CD4-positive, alpha-beta T cell treated with Interleukin-17A for 4 hours (primary cell): ENCODE results near the gene GOLGA6L7.
"Not testable (repeated sequence)": the region's sequence is repeated elsewhere in the genome, so short reads cannot be mapped to it uniquely, and the experiment has no call there.

ENCODE experiments used
- DNase-seq: peaks from one replicate; pipeline ENCODE4 v3.0.0-alpha.2; 2020; ENCODE audit warnings: mixed read lengths

Gene GOLGA6L7

DNA sequence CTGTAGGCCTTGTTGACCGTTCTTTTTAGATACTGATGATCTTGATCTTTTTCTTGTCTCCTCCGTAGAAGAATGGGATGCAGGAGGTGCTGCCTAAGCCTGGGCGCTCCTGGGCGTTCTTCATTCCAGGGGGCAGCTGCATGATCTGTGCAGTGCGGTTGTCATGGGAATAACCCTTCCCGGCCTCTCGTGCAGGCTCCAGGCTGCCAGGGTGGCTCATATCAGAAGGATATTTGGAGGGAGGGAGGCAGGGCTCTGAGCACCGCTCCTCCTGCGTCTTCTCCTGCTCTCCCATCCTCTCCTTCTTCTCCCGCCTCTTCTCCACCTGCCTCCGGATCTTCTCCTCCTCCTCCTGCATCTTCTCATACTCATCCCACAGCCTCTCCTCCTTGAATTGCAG is 6.2 kb downstream of the GOLGA6L7 start:
- not testable (repeated sequence) for DNase-seq

DNA sequence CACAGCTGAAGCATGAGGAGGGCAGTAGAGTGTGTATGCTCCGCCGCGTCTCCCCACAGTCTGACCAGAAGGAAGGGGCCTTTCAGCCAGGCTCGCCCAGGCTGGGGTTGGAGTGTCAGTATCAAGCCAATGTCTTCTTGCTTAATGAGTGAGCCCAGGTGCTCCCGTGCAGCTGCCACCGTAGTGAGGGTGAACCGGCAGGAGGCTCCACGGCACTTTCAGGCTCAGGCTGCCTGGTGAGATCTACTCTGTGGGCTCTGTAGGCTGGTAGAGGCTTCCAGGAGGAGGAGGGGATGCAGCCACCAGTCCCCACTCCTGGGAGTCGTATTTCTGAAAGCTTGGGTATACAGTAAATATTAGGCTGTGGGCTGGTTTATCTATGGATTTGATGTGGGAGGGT is 8.2 kb downstream of the GOLGA6L7 start:
- DNase-seq = not testable (repeated sequence)

DNA sequence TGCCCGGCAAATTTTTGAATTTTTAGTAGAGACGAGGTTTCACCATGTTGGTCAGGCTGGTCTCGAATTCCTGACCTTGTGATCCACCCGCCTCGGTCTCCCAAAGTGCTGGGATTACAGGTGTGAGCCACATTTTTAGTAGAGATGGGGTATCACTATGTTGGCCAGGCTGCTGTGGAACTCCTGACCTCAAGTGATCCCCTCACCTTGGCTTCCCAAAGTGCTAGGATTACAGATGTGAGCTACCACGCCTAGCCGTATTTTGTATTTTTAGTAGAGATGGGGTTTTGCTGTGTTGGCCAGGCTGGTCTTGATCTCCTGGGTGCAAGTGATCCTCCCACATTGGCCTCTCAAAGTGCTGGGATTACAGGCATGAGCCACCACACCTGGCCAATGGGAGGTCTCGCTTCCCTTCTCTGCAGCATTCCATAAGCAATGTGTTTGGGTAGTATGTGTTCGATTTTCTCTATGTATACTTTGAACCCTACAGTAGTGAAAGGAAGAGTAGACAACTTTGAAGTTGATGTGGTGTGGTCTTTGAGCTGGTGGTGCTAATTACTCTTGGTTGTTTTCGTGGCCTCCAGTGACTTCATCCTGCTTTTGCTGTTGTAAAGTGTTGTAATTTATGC is 13.4 kb downstream of the GOLGA6L7 start:
- DNase-seq = not testable (repeated sequence)

DNA sequence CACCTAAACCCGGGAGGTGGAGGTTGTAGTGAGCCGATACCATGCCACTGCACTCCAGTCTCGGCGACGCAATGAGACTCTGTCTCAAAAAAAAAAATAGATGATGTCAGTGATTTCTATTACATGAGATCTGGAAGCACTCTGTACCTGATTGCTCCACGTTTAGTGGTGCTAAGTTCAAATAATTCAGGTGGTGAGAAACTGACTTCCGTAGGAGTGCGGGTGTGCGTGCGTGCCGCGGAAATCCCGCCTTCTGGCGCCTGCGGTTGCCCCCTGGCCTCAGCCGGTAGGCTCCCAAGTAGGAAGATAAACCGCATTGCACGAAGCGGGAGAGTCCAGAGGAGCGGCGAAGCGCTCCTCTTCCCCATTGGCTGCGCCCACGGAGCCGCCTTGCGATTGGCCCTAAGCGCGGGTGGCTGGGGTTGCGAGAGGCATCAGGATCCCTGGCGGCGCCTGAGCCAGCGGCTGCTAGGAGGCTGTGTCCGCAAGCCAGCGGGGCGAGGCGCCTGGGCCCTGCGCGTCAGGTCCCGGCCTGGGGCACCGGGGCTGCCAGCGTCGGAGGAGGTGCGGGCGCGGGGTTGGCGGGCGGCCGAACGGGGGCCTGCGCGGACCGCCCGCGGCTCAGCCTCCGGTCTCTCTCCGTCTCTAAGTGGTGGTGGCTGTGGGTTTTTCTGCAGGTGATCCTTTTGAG is 16.4 kb downstream of the GOLGA6L7 start:
- DNase-seq = peak; percentile 79

DNA sequence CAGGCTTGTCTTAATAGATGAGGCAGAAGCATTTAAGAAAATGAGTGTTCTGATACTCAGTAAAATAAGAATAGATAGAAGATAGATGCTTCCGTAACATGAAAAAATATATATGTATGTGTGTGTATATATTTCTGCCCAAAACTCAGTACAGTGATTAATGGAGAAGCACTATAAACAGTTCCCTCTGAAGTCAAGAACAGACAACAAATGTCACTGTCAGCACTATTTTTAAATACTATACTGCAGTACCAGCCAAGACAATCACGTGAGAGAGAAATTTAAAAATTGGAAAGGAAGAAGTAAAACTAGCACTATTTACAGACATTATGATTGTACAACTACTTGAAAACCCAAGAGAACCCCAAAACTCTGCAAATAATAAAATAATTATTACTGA is 27.0 kb downstream of the GOLGA6L7 start:
- not testable (repeated sequence) for DNase-seq

DNA sequence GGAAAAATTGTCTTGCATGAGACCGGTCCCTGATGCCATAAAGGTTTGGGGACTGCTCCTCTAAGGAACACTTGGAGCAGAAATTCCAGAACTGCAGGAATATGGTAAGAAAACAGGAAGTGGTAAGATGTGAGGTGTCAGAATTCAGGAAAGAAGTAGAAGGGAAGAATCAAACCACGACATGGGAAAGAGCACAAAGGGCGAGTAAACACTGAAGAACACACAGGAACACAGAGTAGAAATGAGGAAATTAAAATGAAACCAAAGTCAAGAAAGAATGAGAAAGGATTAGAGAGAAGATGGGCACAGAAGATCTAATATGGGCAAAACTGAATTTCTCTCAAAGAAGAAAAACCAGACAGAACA is 28.5 kb downstream of the GOLGA6L7 start:
- DNase-seq = not testable (repeated sequence)

DNA sequence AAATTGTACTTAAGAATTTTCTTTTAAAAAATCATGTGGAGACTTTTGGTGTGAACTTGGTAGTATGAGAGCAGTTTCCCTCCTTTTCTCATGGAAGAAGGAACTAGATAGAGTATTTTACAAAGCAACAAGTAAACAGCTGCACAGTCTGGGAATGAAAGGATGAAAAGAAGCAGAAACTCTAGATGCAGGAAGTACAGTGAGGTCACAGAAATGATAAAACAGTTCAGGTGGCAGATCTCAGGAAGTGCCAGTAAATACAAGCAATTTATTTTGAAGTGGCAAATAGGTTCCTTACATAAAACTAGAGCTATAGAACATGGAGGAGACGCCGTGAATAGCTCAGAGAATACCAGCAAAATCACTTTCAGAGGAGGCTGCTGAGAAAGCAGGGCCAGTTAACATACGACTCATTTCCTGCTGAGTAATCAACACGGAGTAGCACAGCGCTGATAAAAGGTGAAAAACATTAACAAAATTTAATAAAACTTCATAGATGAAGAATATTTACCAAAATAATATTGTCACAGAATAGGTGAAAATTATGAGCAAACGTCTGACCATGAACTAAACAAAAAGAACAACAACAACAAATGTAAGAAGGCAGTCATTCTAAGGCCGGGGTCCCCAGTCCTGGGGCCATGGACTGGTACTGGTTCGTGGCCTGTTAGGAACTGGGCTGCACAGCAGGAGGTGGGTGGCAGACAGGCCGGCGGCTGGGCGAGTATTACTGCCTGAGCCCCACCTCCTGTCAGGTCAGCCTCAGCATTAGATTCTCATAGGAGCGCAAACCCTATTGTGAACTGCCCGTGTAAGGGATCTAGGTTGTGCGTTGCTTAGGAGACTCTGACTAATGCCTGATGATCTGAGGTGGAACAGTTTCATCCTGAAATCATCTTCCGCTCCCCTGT is 29.2 kb downstream of the GOLGA6L7 start:
- peak; percentile 11 for DNase-seq

DNA sequence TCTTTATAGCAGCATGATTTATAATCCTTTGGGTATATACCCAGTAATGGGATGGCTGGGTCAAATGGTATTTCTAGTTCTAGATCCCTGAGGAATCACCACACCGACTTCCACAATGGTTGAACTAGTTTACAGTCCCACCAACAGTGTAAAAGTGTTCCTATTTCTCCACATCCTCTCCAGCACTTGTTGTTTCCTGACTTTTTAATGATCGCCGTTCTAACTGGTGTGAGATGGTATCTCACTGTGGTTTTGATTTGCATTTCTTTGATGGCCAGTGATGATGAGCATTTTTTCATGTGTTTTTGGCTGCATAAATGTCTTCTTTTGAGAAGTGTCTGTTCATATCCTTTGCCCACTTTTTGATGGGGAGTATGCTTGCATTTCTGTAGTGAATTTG is 30.3 kb downstream of the GOLGA6L7 start:
- not testable (repeated sequence) for DNase-seq

DNA sequence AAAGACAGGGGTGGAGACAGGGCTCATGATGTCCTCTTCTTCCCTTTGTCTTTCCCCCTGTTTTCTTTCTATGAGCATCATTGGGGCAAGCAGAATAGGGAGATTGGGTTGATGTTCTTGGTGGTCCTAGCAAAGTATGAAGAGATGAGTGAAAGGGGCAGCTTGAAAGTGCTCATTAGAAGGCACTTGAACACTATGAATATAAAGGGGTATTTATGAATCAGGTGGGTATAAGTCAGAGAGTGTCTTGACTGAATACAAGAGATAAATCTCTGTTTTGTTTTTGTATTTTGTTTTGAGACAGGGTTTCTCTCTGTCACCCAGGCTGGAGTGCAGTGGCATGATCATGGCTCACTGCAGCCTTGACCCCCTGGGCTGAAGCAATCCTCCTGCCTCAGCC is 34.4 kb downstream of the GOLGA6L7 start:
- DNase-seq = not testable (repeated sequence)

DNA sequence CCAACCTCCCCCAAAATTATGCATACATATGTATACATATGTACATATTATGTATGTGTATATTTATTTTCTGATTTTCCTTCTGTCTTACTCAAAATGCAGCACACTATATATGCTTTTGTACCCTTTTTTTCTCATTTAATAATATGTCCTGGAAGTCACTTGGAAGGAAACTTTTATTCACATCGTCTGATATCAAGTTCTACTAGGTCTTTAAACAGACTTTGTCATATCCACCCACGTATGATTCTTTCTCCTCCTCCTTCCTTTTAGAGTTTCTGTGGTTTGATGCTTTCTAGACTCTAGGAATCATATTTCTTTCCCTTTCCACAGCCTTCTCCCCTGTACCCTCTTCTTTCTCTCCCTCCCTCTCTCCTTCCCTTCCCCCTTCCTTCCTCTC is 35.1 kb downstream of the GOLGA6L7 start:
- DNase-seq = not testable (repeated sequence)

DNA sequence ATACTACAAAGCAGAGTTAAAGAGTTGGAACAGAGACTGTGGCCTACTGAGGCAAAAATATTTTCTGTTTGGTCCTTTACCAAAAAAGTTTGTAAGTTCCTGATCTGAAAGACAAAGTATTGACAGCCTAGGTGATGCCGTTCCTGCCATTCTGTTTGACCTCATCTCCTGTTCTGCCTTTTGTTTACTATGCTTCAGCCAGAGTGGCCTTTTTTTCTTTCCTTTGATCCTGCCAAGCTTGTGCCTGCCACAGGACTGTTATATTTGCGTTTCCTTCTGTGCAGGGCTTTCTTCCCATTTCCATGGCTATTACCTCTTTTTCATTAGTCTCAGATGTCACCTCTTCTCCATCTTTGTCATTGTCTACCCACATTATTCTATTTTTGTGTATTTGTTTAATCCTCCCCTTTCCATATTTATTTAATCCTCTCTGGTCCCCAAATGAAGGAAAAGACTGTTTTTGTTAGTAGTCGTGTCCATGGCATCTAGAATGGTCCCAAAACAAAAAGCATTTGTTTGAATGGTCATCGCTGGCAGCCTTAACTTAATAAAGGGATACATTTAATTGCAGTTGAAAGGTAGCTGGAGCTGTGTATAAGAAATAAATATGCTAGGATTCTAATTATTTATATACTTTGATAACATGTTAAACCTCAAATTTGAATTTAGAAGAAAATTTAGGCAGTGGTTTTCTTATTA is 36.4 kb downstream of the GOLGA6L7 start:
- DNase-seq = not testable (repeated sequence)

DNA sequence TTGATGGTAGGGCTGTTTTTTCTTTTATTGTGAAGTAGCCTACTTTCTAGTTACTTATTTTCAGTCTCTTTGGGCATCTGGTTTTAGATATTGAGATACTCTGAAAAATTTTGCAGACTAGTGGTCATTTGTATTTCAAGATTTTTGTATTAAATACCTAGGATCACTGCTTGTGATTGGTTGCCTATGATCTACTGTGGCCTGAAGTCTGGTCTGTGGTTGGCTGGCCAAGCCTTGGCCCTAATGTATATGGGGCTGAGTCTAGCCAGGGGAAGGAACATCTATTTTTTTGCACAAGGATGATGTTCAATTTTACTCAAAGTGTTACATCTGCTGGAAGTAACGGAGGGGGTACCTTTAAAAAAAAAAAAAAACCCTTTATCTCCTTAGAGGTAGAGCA is 38.0 kb downstream of the GOLGA6L7 start:
- DNase-seq = not testable (repeated sequence)

DNA sequence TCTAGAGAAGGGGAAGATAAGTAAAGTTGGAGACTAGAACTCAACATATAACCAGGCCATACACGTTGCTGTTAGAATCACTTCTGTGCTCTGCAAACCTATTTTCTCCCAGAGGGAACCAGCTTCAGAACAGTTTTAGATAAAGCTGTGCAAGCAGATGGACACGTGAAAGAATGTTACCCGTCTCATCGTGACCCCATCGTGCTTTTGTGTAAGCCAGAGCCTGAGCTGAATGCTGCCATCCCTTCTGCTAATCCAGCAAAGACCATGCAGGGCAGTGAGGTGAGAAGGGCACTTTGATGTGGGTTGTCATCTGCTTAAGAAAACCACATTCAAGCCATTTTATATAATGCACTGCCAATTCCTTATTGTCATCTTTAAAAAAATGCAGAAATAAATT is 40.3 kb downstream of the GOLGA6L7 start:
- not testable (repeated sequence) for DNase-seq

DNA sequence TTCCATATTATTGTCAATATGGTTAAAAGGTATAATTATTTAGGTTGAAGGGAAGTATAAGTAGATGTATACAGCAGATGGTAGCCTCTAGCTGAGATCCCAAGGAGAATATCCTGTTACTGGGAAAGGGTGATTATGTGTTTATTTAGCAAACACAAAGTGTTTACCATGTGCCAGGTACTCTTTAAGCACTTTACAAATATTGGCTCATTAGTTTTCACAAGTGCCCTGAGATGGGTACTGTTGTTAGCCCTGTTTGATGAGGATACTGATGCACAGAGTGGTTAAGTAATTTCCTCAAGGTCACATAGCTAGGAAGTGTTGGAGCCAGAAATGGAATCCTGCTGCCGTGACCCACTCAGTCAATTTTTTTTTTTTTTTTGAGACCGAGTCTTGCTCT is 48.1 kb downstream of the GOLGA6L7 start:
- not testable (repeated sequence) for DNase-seq

DNA sequence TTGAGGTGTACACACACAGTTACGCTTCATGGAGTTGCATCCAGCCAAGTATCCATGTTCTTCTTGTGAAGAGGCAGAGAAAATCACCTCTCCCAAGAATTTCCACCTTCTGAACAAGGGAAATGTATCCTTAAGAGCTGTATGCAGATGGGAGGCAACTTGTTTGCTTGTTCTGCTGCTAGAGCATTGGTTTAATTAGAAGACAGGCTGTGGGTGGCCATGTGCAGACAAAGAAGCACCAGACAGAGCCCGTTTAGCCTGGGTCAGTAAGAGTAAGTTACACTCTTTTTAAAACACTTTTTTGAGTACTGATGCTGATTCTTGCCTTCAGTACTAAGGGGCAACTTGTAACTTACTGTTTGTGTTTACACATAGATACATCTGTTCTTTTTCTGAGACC is 50.2 kb downstream of the GOLGA6L7 start:
- DNase-seq = not testable (repeated sequence)

DNA sequence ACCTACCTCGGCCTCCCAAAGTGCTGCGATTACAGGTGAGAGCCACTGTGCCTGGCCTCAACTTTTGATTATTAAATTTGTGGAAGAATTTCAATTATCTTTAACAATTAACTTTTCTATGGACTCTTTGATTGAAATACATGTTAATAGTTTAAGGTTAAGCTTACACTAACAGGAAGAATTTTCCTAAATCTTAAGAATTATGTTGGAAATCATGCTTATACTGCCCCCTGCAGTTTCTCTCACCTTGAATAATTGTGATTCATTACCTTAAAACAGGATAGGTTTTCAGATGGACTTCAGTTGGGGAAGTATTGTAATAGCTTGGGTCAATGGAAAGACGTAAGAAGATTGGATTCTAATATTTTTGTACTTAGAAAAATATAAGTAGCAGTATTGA is 54.2 kb downstream of the GOLGA6L7 start:
- DNase-seq = not testable (repeated sequence)
